HEK293T (cell line): ENCODE data around the gene DCUN1D3.
"Not testable (repeated sequence)": the region's sequence is repeated elsewhere in the genome, so short reads cannot be mapped to it uniquely, and the experiment has no call there.

Experiments
- CTCF ChIA-PET: fragments of 350-600 bp; formaldehyde crosslinking; extraction: SDS; loops from one replicate; lab custom pipeline; 2021; ENCODE audit warnings: antibody characterized with exemption, inconsistent platforms; lab: Yijun Ruan, JAX
- POLR2A ChIA-PET: fragments of 350-600 bp; formaldehyde crosslinking; extraction: SDS; loops from one replicate; lab custom pipeline; 2020; ENCODE audit warnings: antibody characterized with exemption, inconsistent platforms; lab: Yijun Ruan, JAX
- DNase-seq: peaks from one replicate; pipeline ENCODE4 v3.0.0; 2012; ENCODE audit warnings: mixed read lengths; ENCODE audit errors: extremely low spot score
- ARNT ChIP-seq: fragments of 450-650 bp; IDR thresholded peaks from 2 replicates; pipeline ENCODE4 v1.6.1; 2017; ENCODE audit warnings: mild to moderate bottlenecking
- BHLHE40 ChIP-seq: fragments of 450-650 bp; IDR thresholded peaks from 2 replicates; pipeline ENCODE4 v1.6.1; 2016; ENCODE audit warnings: mild to moderate bottlenecking, moderate library complexity, borderline replicate concordance
- CTBP1 ChIP-seq: fragments of 450-650 bp; IDR thresholded peaks from 2 replicates; pipeline ENCODE4 v1.6.1; 2016; ENCODE audit warnings: borderline replicate concordance
- ELF4 ChIP-seq: fragments of 450-650 bp; IDR thresholded peaks from 2 replicates; pipeline ENCODE4 v1.6.1; 2017; ENCODE audit warnings: antibody characterized with exemption
- FOXA1 ChIP-seq: fragments of 450-650 bp; IDR thresholded peaks from 2 replicates; pipeline ENCODE4 v1.6.1; 2016; ENCODE audit warnings: mild to moderate bottlenecking
- FOXK2 ChIP-seq: fragments of 450-650 bp; IDR thresholded peaks from 2 replicates; pipeline ENCODE4 v1.6.1; 2016; ENCODE audit warnings: mild to moderate bottlenecking
- FOXM1 ChIP-seq: fragments of 450-650 bp; IDR thresholded peaks from 2 replicates; pipeline ENCODE4 v1.6.1; 2017; ENCODE audit warnings: mild to moderate bottlenecking, borderline replicate concordance
- HDGF ChIP-seq: fragments of 450-650 bp; IDR thresholded peaks from 2 replicates; pipeline ENCODE4 v1.6.1; 2017; ENCODE audit warnings: antibody characterized with exemption, borderline replicate concordance
- L3MBTL2 ChIP-seq: fragments of 450-650 bp; conservative IDR thresholded peaks from 2 replicates; pipeline ENCODE4 v1.6.1; 2016; ENCODE audit warnings: mild to moderate bottlenecking
- LEF1 ChIP-seq: fragments of 450-650 bp; IDR thresholded peaks from 2 replicates; pipeline ENCODE4 v1.6.1; 2017; ENCODE audit warnings: mild to moderate bottlenecking, borderline replicate concordance
- NFRKB ChIP-seq: fragments of 450-650 bp; IDR thresholded peaks from 2 replicates; pipeline ENCODE4 v1.6.1; 2016; ENCODE audit warnings: mild to moderate bottlenecking, moderate library complexity
- PKNOX1 ChIP-seq: fragments of 450-650 bp; IDR thresholded peaks from 2 replicates; pipeline ENCODE4 v1.6.1; 2016
- SP1 ChIP-seq: fragments of 450-650 bp; IDR thresholded peaks from 2 replicates; pipeline ENCODE4 v1.6.1; 2017
- SUZ12 ChIP-seq: fragments of 450-650 bp; IDR thresholded peaks from 2 replicates; pipeline ENCODE4 v1.6.1; 2016; ENCODE audit warnings: mild to moderate bottlenecking
- TARDBP ChIP-seq: fragments of 450-650 bp; IDR thresholded peaks from 2 replicates; pipeline ENCODE4 v1.6.1; 2016
- ZNF384 ChIP-seq: fragments of 450-650 bp; IDR thresholded peaks from 2 replicates; pipeline ENCODE4 v1.6.1; 2016

Gene DCUN1D3, protein sequence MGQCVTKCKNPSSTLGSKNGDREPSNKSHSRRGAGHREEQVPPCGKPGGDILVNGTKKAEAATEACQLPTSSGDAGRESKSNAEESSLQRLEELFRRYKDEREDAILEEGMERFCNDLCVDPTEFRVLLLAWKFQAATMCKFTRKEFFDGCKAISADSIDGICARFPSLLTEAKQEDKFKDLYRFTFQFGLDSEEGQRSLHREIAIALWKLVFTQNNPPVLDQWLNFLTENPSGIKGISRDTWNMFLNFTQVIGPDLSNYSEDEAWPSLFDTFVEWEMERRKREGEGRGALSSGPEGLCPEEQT

GRCh38 chr16:20900299-20901067 lies at the start of gene DCUN1D3, which contains the start of gene LYRM1:
Gene DCUN1D3, minus strand, starts transcription at chr16:20900358. Its CDS starts 37,820 bp downstream, at chr16:20862538.
Gene LYRM1, plus strand, starts transcription at chr16:20900771. Its CDS starts 14,785 bp downstream, at chr16:20915556.
- ChIA-PET CTCF (no interaction called here), POLR2A (interaction anchor here (1.0 to 2.0 kb wide), 6 partner anchors 11 to 94 kb away, joined by 3 to 6 read pairs (median 4); no protein-coding TSS in a partner anchor)
- TF ChIP-seq SUZ12: no peak
- peak; percentile 78 for TF ChIP-seq BHLHE40
- no peak for TF ChIP-seq L3MBTL2
- no peak for TF ChIP-seq PKNOX1
- TF ChIP-seq ARNT: no peak
- no peak for TF ChIP-seq CTBP1
- peak; percentile 63 for TF ChIP-seq ELF4
- TF ChIP-seq ZNF384: peak; percentile 87
- TF ChIP-seq TARDBP: no peak
- TF ChIP-seq SP1: no peak
- TF ChIP-seq NFRKB: no peak
- TF ChIP-seq LEF1: no peak
- TF ChIP-seq FOXM1: no peak
- no peak for TF ChIP-seq FOXK2
- TF ChIP-seq HDGF: no peak
- no peak for TF ChIP-seq FOXA1
- DNase-seq: peak; percentile 96

- no peak for DNase-seq
- ChIA-PET CTCF (no interaction called here), POLR2A (no interaction called here)
- TF ChIP-seq HDGF (no peak), SUZ12 (no peak), ELF4 (no peak), TARDBP (no peak), FOXM1 (no peak)
These were observed 49.5 kb upstream of the DCUN1D3 start for GRCh38 chr16:20949660-20950059.

DNA sequence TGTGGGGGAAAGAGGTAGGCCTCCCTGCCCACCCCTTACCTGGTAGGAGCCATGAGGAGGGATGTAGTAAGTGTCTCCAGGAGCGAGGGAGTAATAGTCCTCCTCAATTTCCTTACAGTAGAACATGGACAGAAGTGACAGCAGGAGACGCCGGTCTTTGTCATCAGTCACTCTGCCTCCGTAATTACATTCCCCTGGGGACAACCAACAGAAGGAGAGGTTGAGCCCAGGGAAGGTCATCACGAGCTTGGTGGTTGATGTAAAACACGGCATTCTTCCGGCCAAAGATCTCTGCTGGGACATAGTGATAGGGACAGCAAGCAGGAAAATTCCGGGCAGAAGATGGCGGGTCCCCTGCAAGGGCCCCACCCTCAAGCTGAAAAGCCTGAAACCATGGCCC lies 48.3 kb upstream of the DCUN1D3 start:
- DNase-seq: no peak
- CTCF ChIA-PET: no interaction called here
- TF ChIP-seq SUZ12 (no peak), HDGF (no peak), FOXM1 (no peak), NFRKB (no peak), TARDBP (no peak), PKNOX1 (no peak), ZNF384 (no peak), CTBP1 (no peak), LEF1 (no peak), ELF4 (no peak), BHLHE40 (no peak), FOXA1 (no peak), ARNT (no peak), SP1 (no peak), L3MBTL2 (no peak), FOXK2 (no peak)
- POLR2A ChIA-PET: no interaction called here

GRCh38 chr16:20946015-20946629 lies 46.0 kb upstream of the DCUN1D3 start:
- no peak for DNase-seq
- POLR2A ChIA-PET: no interaction called here
- CTCF ChIA-PET: no interaction called here
- TF ChIP-seq L3MBTL2 (no peak), LEF1 (no peak), FOXA1 (no peak)

- CTCF ChIA-PET, POLR2A ChIA-PET, DNase-seq: not testable (repeated sequence)
These were observed 45.4 kb upstream of the DCUN1D3 start for GRCh38 chr16:20945575-20945875.

GRCh38 chr16:20944861-20945574 lies 44.9 kb upstream of the DCUN1D3 start:
- ChIA-PET CTCF (no interaction called here), POLR2A (no interaction called here)
- DNase-seq: no peak
- no peak for TF ChIP-seq PKNOX1
- no peak for TF ChIP-seq FOXK2
